ENCODE results near the gene ATG9B.

The ATG9B gene

DNA sequence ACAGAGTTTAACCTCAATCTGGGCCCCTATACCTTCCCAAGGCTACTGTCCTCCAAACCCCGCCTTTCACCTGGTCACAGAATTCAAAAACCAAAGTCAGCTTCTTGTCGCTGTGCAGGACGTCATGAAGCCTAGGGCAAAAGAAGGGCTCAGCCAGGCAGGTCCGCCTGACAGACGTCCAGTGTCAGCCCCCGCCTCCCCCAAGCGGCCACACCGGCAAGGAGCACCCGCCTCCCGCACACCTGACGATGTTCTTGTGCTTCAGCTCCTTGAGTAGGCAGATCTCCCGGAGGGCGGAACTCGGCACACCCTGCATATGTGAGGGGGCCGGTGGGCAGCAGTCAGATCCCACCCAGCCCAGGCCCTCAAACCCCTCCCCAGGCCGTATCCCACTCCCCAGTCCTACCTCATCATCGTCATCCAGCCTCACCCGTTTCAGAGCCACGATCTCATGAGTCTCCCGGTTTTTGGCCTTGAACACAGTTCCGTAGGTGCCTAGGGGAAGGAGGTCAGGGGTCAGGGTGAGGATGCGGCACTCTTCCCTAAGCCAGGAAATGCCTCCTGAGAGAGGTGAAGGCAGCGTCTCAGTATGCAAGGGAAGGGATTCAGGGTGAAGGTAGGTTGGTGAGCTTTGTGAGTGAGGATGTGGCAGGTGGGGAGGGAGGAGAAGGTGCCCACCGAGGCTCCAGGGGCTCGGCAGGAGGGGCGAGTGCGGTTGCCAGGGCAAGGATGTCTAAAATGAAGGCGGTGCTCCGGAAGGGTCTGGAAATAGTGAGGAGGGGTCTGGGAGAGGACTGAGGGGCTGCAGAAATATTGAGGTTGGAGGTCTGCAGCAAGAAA, 32.6 kb upstream of the ATG9B start:
- Histone ChIP-seq H3K4ac (ENCODE audit: low read depth, low read length) (no peak overlapping the region), H3K4me2 (ENCODE audit: low read length) (peak overlapping the region; percentile 90), H3K9me3 (ENCODE audit: insufficient read depth, low read depth, low read length) (no peaks in the 10 kb centered on the region), H3K4me3 (ENCODE audit: low read depth, low read length) (peak overlapping the region; percentile 63), H3K79me1 (ENCODE audit: low read length) (peaks cover 33% of the 10 kb centered on the region), H3K18ac (ENCODE audit: low read length) (peak overlapping the region; percentile 1), H2AFZ (ENCODE audit: insufficient read depth, low read length, poor library complexity) (peak overlapping the region; percentile 24), H4K12ac (ENCODE audit: low read depth, low read length) (no peak overlapping the region), H3K4me1 (ENCODE audit: control insufficient read depth in 1 of 2, insufficient read depth in 2 of 2, low read length in 2 of 2) (peaks cover 37 to 39% of the 10 kb centered on the region in 2 experiments), H3K36me3 (ENCODE audit: control insufficient read depth in 1 of 2, insufficient read depth in 2 of 2, low read length in 2 of 2) (peaks cover 1 to 5% of the 10 kb centered on the region in 2 experiments), H2BK120ac (ENCODE audit: insufficient read depth, low read length, poor library complexity) (no peak overlapping the region), H4K91ac (ENCODE audit: low read depth, low read length) (peak overlapping the region; percentile 70), H3K27ac (ENCODE audit: low read depth, low read length) (no peak overlapping the region), H2BK12ac (ENCODE audit: low read length) (no peak overlapping the region), H2AK5ac (ENCODE audit: low read length) (no peak overlapping the region), H3K27me3 (ENCODE audit: insufficient read depth, low read length) (no peaks in the 10 kb centered on the region), H4K8ac (ENCODE audit: low read depth, low read length) (peak overlapping the region; percentile 63), H3K23ac (ENCODE audit: low read length) (no peak overlapping the region), H3K79me2 (ENCODE audit: control insufficient read depth, insufficient read depth, low read length, poor library complexity) (peaks cover 23% of the 10 kb centered on the region), H3K9ac (ENCODE audit: low read length) (peak overlapping the region; percentile 6), H2BK5ac (ENCODE audit: low read depth, low read length, poor library complexity) (peak overlapping the region; percentile 27), H3K14ac (ENCODE audit: low read length) (peak overlapping the region; percentile 5)
- peak; percentile 66 to 68 for DNase-seq
- no CpG with 5 or more reads among the region's 29 CpGs for whole genome bisulfite sequencing (ENCODE audit: extremely low coverage, insufficient coverage, insufficient read length)

DNA sequence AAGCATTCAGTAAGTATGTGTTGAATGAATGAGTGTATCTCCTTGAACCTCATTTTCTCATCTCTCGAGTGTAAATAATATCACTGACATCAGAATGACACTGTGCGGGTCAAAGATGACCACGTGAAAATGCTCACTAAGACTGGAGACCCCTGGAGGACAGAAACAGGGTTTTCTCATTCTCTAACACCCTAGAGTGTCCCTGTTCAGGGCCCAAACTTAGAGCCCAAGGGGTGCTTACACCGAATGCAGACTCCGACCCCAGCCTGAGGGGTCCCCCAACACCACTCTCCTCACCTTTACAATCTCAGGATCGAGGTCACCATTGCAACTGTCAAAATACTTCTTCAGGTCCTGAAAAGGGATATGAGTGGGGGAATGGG, 32.0 kb upstream of the ATG9B start:
- H3K79me1 ChIP-seq (ENCODE audit: low read length), result peaks cover 31% of the 10 kb centered on the region
- no peaks in the 10 kb centered on the region for H3K27me3 ChIP-seq (ENCODE audit: insufficient read depth, low read length)
- no peak overlapping the region for H2BK120ac ChIP-seq (ENCODE audit: insufficient read depth, low read length, poor library complexity)
- H3K4me2 ChIP-seq (ENCODE audit: low read length), result no peak overlapping the region
- WGBS (ENCODE audit: extremely low coverage, insufficient coverage, insufficient read length), result no CpG with 5 or more reads among the region's 6 CpGs
- peak overlapping the region; percentile 11 for H4K8ac ChIP-seq (ENCODE audit: low read depth, low read length)
- no peak overlapping the region for H2BK5ac ChIP-seq (ENCODE audit: low read depth, low read length, poor library complexity)
- H3K14ac ChIP-seq (ENCODE audit: low read length), result no peak overlapping the region
- no peak overlapping the region for H3K23ac ChIP-seq (ENCODE audit: low read length)
- H3K4me1 ChIP-seq (ENCODE audit: control insufficient read depth in 1 of 2, insufficient read depth in 2 of 2, low read length in 2 of 2), result peaks cover 31 to 33% of the 10 kb centered on the region in 2 experiments
- H2BK12ac ChIP-seq (ENCODE audit: low read length), result no peak overlapping the region
- H3K4me3 ChIP-seq (ENCODE audit: low read depth, low read length), result no peak overlapping the region
- H3K4ac ChIP-seq (ENCODE audit: low read depth, low read length), result no peak overlapping the region
- H3K27ac ChIP-seq (ENCODE audit: low read depth, low read length), result no peak overlapping the region
- peaks cover 0 to 4% of the 10 kb centered on the region in 2 experiments for H3K36me3 ChIP-seq (ENCODE audit: control insufficient read depth in 1 of 2, insufficient read depth in 2 of 2, low read length in 2 of 2)
- no peak overlapping the region for H3K9ac ChIP-seq (ENCODE audit: low read length)
- H2AFZ ChIP-seq (ENCODE audit: insufficient read depth, low read length, poor library complexity), result no peak overlapping the region
- no peak overlapping the region for H3K18ac ChIP-seq (ENCODE audit: low read length)
- no peak for DNase-seq
- no peak overlapping the region for H2AK5ac ChIP-seq (ENCODE audit: low read length)
- peaks cover 20% of the 10 kb centered on the region for H3K79me2 ChIP-seq (ENCODE audit: control insufficient read depth, insufficient read depth, low read length, poor library complexity)
- no peak overlapping the region for H4K91ac ChIP-seq (ENCODE audit: low read depth, low read length)
- no peak overlapping the region for H4K12ac ChIP-seq (ENCODE audit: low read depth, low read length)
- H3K9me3 ChIP-seq (ENCODE audit: insufficient read depth, low read depth, low read length), result no peaks in the 10 kb centered on the region

DNA sequence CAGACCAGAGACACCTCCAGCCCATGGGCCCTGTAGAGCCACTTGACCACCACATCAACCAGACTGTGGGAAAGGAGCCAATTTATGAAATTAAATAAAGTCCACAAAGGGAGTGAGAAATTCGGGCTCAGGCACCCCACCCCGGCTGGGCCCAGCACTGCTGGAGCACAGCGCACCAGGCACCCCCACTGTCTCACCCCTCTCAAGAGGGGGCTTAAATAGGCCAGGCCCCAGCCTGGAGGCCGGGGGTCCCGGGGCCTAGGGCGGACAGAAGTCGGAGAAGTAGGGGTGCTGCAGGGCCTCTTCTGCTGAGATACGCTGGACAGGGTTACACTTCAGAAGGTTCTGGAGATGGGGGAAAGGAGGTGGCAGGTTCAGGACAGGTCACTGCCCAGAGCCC, 29.5 kb upstream of the ATG9B start:
- H2AK5ac ChIP-seq (ENCODE audit: low read length), result no peak overlapping the region
- no peak overlapping the region for H3K4me3 ChIP-seq (ENCODE audit: low read depth, low read length)
- H3K9me3 ChIP-seq (ENCODE audit: insufficient read depth, low read depth, low read length), result peaks cover 3% of the 10 kb centered on the region
- peaks cover 20 to 23% of the 10 kb centered on the region in 2 experiments for H3K4me1 ChIP-seq (ENCODE audit: control insufficient read depth in 1 of 2, insufficient read depth in 2 of 2, low read length in 2 of 2)
- peaks cover 0 to 4% of the 10 kb centered on the region in 2 experiments for H3K36me3 ChIP-seq (ENCODE audit: control insufficient read depth in 1 of 2, insufficient read depth in 2 of 2, low read length in 2 of 2)
- no peak overlapping the region for H3K23ac ChIP-seq (ENCODE audit: low read length)
- no peak overlapping the region for H4K91ac ChIP-seq (ENCODE audit: low read depth, low read length)
- WGBS (ENCODE audit: extremely low coverage, insufficient coverage, insufficient read length), result no CpG with 5 or more reads among the region's 8 CpGs
- H2BK5ac ChIP-seq (ENCODE audit: low read depth, low read length, poor library complexity), result no peak overlapping the region
- no peak overlapping the region for H2BK12ac ChIP-seq (ENCODE audit: low read length)
- peaks cover 13% of the 10 kb centered on the region for H3K79me1 ChIP-seq (ENCODE audit: low read length)
- H3K9ac ChIP-seq (ENCODE audit: low read length), result no peak overlapping the region
- H3K4me2 ChIP-seq (ENCODE audit: low read length), result no peak overlapping the region
- peaks cover 8% of the 10 kb centered on the region for H3K27me3 ChIP-seq (ENCODE audit: insufficient read depth, low read length)
- H2AFZ ChIP-seq (ENCODE audit: insufficient read depth, low read length, poor library complexity), result no peak overlapping the region
- H3K79me2 ChIP-seq (ENCODE audit: control insufficient read depth, insufficient read depth, low read length, poor library complexity), result peaks cover 6% of the 10 kb centered on the region
- no peak for DNase-seq
- H3K14ac ChIP-seq (ENCODE audit: low read length), result no peak overlapping the region
- H3K4ac ChIP-seq (ENCODE audit: low read depth, low read length), result no peak overlapping the region
- H4K12ac ChIP-seq (ENCODE audit: low read depth, low read length), result no peak overlapping the region
- no peak overlapping the region for H3K18ac ChIP-seq (ENCODE audit: low read length)
- H2BK120ac ChIP-seq (ENCODE audit: insufficient read depth, low read length, poor library complexity), result no peak overlapping the region
- no peak overlapping the region for H4K8ac ChIP-seq (ENCODE audit: low read depth, low read length)
- no peak overlapping the region for H3K27ac ChIP-seq (ENCODE audit: low read depth, low read length)

DNA sequence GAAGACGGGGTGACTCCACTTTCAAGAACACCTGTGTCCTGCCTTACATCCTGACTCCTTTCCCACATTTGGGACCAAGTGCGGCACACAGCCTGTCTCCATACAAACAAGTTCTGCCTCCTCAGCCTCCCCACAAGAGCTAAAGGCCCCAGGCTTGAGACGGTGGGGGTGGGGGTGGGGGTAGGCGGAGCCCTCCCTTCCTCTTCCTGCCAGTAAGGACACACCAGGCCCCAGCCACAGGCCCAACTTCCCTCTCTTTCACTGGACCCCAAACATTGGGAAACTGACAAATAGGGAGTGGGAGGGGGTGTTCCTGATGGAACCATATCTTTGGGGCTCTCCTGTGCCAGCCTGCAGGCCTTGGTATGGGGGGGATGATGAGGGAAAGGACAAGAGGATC, 28.8 kb upstream of the ATG9B start:
- no peak overlapping the region for H2AK5ac ChIP-seq (ENCODE audit: low read length)
- no peak overlapping the region for H3K4ac ChIP-seq (ENCODE audit: low read depth, low read length)
- no peak overlapping the region for H3K4me2 ChIP-seq (ENCODE audit: low read length)
- no peak overlapping the region for H2BK5ac ChIP-seq (ENCODE audit: low read depth, low read length, poor library complexity)
- no peak overlapping the region for H2AFZ ChIP-seq (ENCODE audit: insufficient read depth, low read length, poor library complexity)
- H3K27ac ChIP-seq (ENCODE audit: low read depth, low read length), result no peak overlapping the region
- H3K14ac ChIP-seq (ENCODE audit: low read length), result no peak overlapping the region
- no peak overlapping the region for H2BK120ac ChIP-seq (ENCODE audit: insufficient read depth, low read length, poor library complexity)
- no peak overlapping the region for H3K4me3 ChIP-seq (ENCODE audit: low read depth, low read length)
- H3K79me2 ChIP-seq (ENCODE audit: control insufficient read depth, insufficient read depth, low read length, poor library complexity), result peaks cover 2% of the 10 kb centered on the region
- H3K27me3 ChIP-seq (ENCODE audit: insufficient read depth, low read length), result peaks cover 8% of the 10 kb centered on the region
- H2BK12ac ChIP-seq (ENCODE audit: low read length), result no peak overlapping the region
- H4K12ac ChIP-seq (ENCODE audit: low read depth, low read length), result no peak overlapping the region
- DNase-seq, result no peak
- H3K18ac ChIP-seq (ENCODE audit: low read length), result no peak overlapping the region
- no peak overlapping the region for H3K9ac ChIP-seq (ENCODE audit: low read length)
- H3K9me3 ChIP-seq (ENCODE audit: insufficient read depth, low read depth, low read length), result peaks cover 6% of the 10 kb centered on the region
- H4K8ac ChIP-seq (ENCODE audit: low read depth, low read length), result no peak overlapping the region
- H4K91ac ChIP-seq (ENCODE audit: low read depth, low read length), result no peak overlapping the region
- no CpG with 5 or more reads among the region's 4 CpGs for WGBS (ENCODE audit: extremely low coverage, insufficient coverage, insufficient read length)
- H3K23ac ChIP-seq (ENCODE audit: low read length), result no peak overlapping the region
- H3K79me1 ChIP-seq (ENCODE audit: low read length), result peaks cover 7% of the 10 kb centered on the region
- H3K36me3 ChIP-seq (ENCODE audit: control insufficient read depth in 1 of 2, insufficient read depth in 2 of 2, low read length in 2 of 2), result peaks cover 0 to 4% of the 10 kb centered on the region in 2 experiments
- peaks cover 14 to 18% of the 10 kb centered on the region in 2 experiments for H3K4me1 ChIP-seq (ENCODE audit: control insufficient read depth in 1 of 2, insufficient read depth in 2 of 2, low read length in 2 of 2)
